Neural progenitor cell (in vitro differentiated cells): Measurements from ENCODE around the gene EXOC6B. TPM values are rescaled to one million over a fixed set of nuclear protein-coding genes. Genes with fewer than 3 reads are reported as not detected.

Experiments
- DNase-seq: peaks from one replicate; pipeline ENCODE4 v3.0.0-alpha.2; 2016; ENCODE audit warnings: low spot score
- H2AFZ ChIP-seq: fragments of 200-600 bp; sonication (generic); replicated peaks from 2 replicates; pipeline ENCODE4 v1.6.1; 2016; ENCODE audit warnings: antibody characterized with exemption
- H3F3A ChIP-seq: fragments of 200-600 bp; sonication (generic); 2 replicates; pipeline ENCODE4 v1.6.1; 2016; ENCODE audit warnings: antibody characterized with exemption, low read depth
- H3K27ac ChIP-seq: fragments of 200-600 bp; sonication (generic); 2 replicates; pipeline ENCODE4 v1.5.1; 2016; ENCODE audit warnings: mild to moderate bottlenecking
- H3K27me3 ChIP-seq: fragments of 200-600 bp; sonication (generic); 2 replicates; pipeline ENCODE4 v1.6.1; 2016; ENCODE audit warnings: mild to moderate bottlenecking, moderate library complexity
- H3K36me3 ChIP-seq: fragments of 200-600 bp; sonication (generic); 2 replicates; pipeline ENCODE4 v1.5.1; 2016
- H3K4me1 ChIP-seq: fragments of 200-600 bp; sonication (generic); 2 replicates; pipeline ENCODE4 v1.6.1; 2016; ENCODE audit warnings: mixed run types
- H3K4me2 ChIP-seq: fragments of 200-600 bp; sonication (generic); 2 replicates; pipeline ENCODE4 v1.6.1; 2016
- H3K4me3 ChIP-seq: fragments of 200-600 bp; sonication (generic); 2 replicates; pipeline ENCODE4 v1.5.1; 2016
- H3K79me2 ChIP-seq: fragments of 200-600 bp; sonication (generic); 2 replicates; pipeline ENCODE4 v1.6.1; 2016; ENCODE audit warnings: low read depth
- H3K9ac ChIP-seq: fragments of 200-600 bp; sonication (generic); 2 replicates; pipeline ENCODE4 v1.6.1; 2016
- H3K9me3 ChIP-seq: fragments of 200-600 bp; sonication (generic); 2 replicates; pipeline ENCODE4 v1.5.1; 2016; ENCODE audit warnings: low read depth
- H4K20me1 ChIP-seq: fragments of 200-600 bp; sonication (generic); 2 replicates; pipeline ENCODE4 v1.6.1; 2016; ENCODE audit warnings: low read depth
- H3K27ac Mint-ChIP-seq: 3 replicates; pipeline ENCODE4 v1.8.0; 2021; ENCODE audit warnings: mixed read lengths
- H3K27me3 Mint-ChIP-seq: 2 replicates; pipeline ENCODE4 v1.8.0; 2022; ENCODE audit warnings: low read depth, mild to moderate bottlenecking, inconsistent platforms, moderate library complexity, mixed read lengths; ENCODE audit not compliant: insufficient read depth
- H3K36me3 Mint-ChIP-seq: 3 replicates; pipeline ENCODE4 v1.8.0; 2021; ENCODE audit warnings: mixed read lengths
- H3K4me1 Mint-ChIP-seq: 3 replicates; pipeline ENCODE4 v1.8.0; 2021; ENCODE audit warnings: mixed read lengths
- H3K4me3 Mint-ChIP-seq: 3 replicates; pipeline ENCODE4 v1.8.0; 2021; ENCODE audit warnings: mild to moderate bottlenecking, moderate library complexity, mixed read lengths
- H3K9me3 Mint-ChIP-seq: 3 replicates; pipeline ENCODE4 v1.8.0; 2020; ENCODE audit warnings: mixed read lengths
- CTCF ChIP-seq: fragments of 200-600 bp; sonication (generic); IDR thresholded peaks from 2 replicates; pipeline ENCODE4 v1.5.1; 2017; ENCODE audit warnings: antibody characterized with exemption, mild to moderate bottlenecking
- EZH2 ChIP-seq: fragments of 200-600 bp; sonication (generic); IDR thresholded peaks from 2 replicates; pipeline ENCODE4 v1.6.1; 2017; ENCODE audit warnings: antibody characterized with exemption, mild to moderate bottlenecking, moderate library complexity
- EZH2phosphoT487 ChIP-seq: fragments of 200-600 bp; sonication (generic); IDR thresholded peaks from 2 replicates; pipeline ENCODE4 v1.6.1; 2017; ENCODE audit warnings: antibody characterized with exemption
- total RNA-seq: library from RNA; depleted of rRNA; stranded (reverse); fragments of >200 nt; gene quantifications from 2 replicates; pipeline ENCODE4 v1.2.3, GENCODE V29; 2015; ENCODE audit warnings: low replicate concordance

EXOC6B gene
- total RNA-seq, 1 donor from 2014 or later = 41.2 TPM

- no peak overlapping the region for H3K9ac ChIP-seq
- H3K9me3 ChIP-seq = no peaks in the 10 kb centered on the region
- peaks cover 23% of the 10 kb centered on the region for H4K20me1 ChIP-seq
- H3K36me3 ChIP-seq = no peaks in the 10 kb centered on the region
- no peaks in the 10 kb centered on the region for H3K4me1 Mint-ChIP-seq
- no peaks in the 10 kb centered on the region for H3K4me1 ChIP-seq
- no peak overlapping the region for H3K4me3 ChIP-seq
- no peak overlapping the region for H3K4me2 ChIP-seq
- no peaks in the 10 kb centered on the region for H3K27me3 Mint-ChIP-seq
- no peaks in the 10 kb centered on the region for H3K27me3 ChIP-seq
- H3K36me3 Mint-ChIP-seq = no peaks in the 10 kb centered on the region
- H2AFZ ChIP-seq = no peak overlapping the region
- H3K27ac ChIP-seq = no peak overlapping the region
- no peak for TF ChIP-seq CTCF
- no peak for TF ChIP-seq EZH2phosphoT487
- no peak for TF ChIP-seq EZH2
- H3F3A ChIP-seq = no peaks in the 10 kb centered on the region
- DNase-seq = no peak
- no peak overlapping the region for H3K4me3 Mint-ChIP-seq
- peaks cover 49% of the 10 kb centered on the region for H3K79me2 ChIP-seq
- no peaks in the 10 kb centered on the region for H3K9me3 Mint-ChIP-seq
- H3K27ac Mint-ChIP-seq = no peak overlapping the region
Measured at GRCh38 chr2:72800492-72800891, 25.3 kb downstream of the EXOC6B start.

- Histone ChIP-seq H3K4me3 (no peak overlapping the region), H3K9me3 (no peaks in the 10 kb centered on the region), H3K9ac (no peak overlapping the region), H3K4me2 (no peak overlapping the region), H3K27me3 (no peaks in the 10 kb centered on the region), H3K79me2 (peaks cover 46% of the 10 kb centered on the region), H4K20me1 (peaks cover 43% of the 10 kb centered on the region), H3F3A (no peaks in the 10 kb centered on the region), H3K27ac (no peak overlapping the region), H2AFZ (no peak overlapping the region), H3K36me3 (no peaks in the 10 kb centered on the region), H3K4me1 (no peaks in the 10 kb centered on the region)
- TF ChIP-seq EZH2 (no peak), CTCF (no peak), EZH2phosphoT487 (no peak)
- no peaks in the 10 kb centered on the region for H3K27me3 Mint-ChIP-seq
- no peak overlapping the region for H3K4me3 Mint-ChIP-seq
- no peak for DNase-seq
- no peak overlapping the region for H3K27ac Mint-ChIP-seq
- no peaks in the 10 kb centered on the region for H3K4me1 Mint-ChIP-seq
- no peaks in the 10 kb centered on the region for H3K36me3 Mint-ChIP-seq
- no peaks in the 10 kb centered on the region for H3K9me3 Mint-ChIP-seq
Measured at GRCh38 chr2:72797740-72798139, 28.1 kb downstream of the EXOC6B start.

GRCh38 chr2:72796766-72797165, 29.1 kb downstream of the EXOC6B start:
- Mint-ChIP-seq H3K36me3 (no peaks in the 10 kb centered on the region), H3K4me1 (no peaks in the 10 kb centered on the region), H3K27me3 (no peaks in the 10 kb centered on the region), H3K9me3 (no peaks in the 10 kb centered on the region), H3K4me3 (no peak overlapping the region), H3K27ac (no peak overlapping the region)
- H3K79me2 ChIP-seq = peaks cover 40% of the 10 kb centered on the region
- no peak for TF ChIP-seq EZH2
- TF ChIP-seq CTCF = no peak
- no peak for TF ChIP-seq EZH2phosphoT487
- no peak overlapping the region for H3K4me3 ChIP-seq
- H3K4me1 ChIP-seq = no peaks in the 10 kb centered on the region
- H3F3A ChIP-seq = no peaks in the 10 kb centered on the region
- no peak overlapping the region for H3K27ac ChIP-seq
- no peak overlapping the region for H2AFZ ChIP-seq
- no peak overlapping the region for H3K4me2 ChIP-seq
- H3K36me3 ChIP-seq = no peaks in the 10 kb centered on the region
- DNase-seq = no peak
- no peak overlapping the region for H3K9ac ChIP-seq
- H3K27me3 ChIP-seq = no peaks in the 10 kb centered on the region
- peaks cover 42% of the 10 kb centered on the region for H4K20me1 ChIP-seq
- no peaks in the 10 kb centered on the region for H3K9me3 ChIP-seq

- Histone ChIP-seq H3K4me3 (no peak overlapping the region), H3K27me3 (no peaks in the 10 kb centered on the region), H4K20me1 (peaks cover 32% of the 10 kb centered on the region), H3K4me2 (no peak overlapping the region), H3K9me3 (no peaks in the 10 kb centered on the region), H3F3A (no peaks in the 10 kb centered on the region), H3K36me3 (no peaks in the 10 kb centered on the region), H3K27ac (no peak overlapping the region), H3K9ac (no peak overlapping the region), H3K79me2 (peaks cover 19% of the 10 kb centered on the region), H3K4me1 (no peaks in the 10 kb centered on the region), H2AFZ (no peak overlapping the region)
- Mint-ChIP-seq H3K4me3 (no peak overlapping the region), H3K4me1 (no peaks in the 10 kb centered on the region), H3K36me3 (no peaks in the 10 kb centered on the region), H3K27me3 (no peaks in the 10 kb centered on the region), H3K9me3 (no peaks in the 10 kb centered on the region), H3K27ac (no peak overlapping the region)
- no peak for TF ChIP-seq EZH2
- TF ChIP-seq EZH2phosphoT487 = no peak
- no peak for TF ChIP-seq CTCF
- no peak for DNase-seq
Measured at GRCh38 chr2:72794572-72794971, 31.3 kb downstream of the EXOC6B start.
